Stimulated activated CD4-positive, alpha-beta T cell treated with anti-CD3 and anti-CD28 coated beads, Interleukin-1b, Interleukin-23, amount 100 ng/mL, for 48 hours (primary cell): ENCODE measurements around the gene ITGB8.
"Not testable (repeated sequence)": the region's sequence is repeated elsewhere in the genome, so short reads cannot be mapped to it uniquely, and the experiment has no call there.

Source experiments
- DNase-seq: peaks from one replicate; pipeline ENCODE4 v3.0.0-alpha.2; 2020

The ITGB8 gene

GRCh38 chr7:20330239-20330927, at the start of gene ITGB8:
TSS of gene ITGB8 (plus strand) at chr7:20330900. CDS start at chr7:20331807, 907 bp downstream.
- peak; percentile 75 for DNase-seq

- DNase-seq, result no peak
Observed at GRCh38 chr7:20282959-20283358, 47.7 kb upstream of the ITGB8 start.

GRCh38 chr7:20283385-20283784, 47.3 kb upstream of the ITGB8 start:
- DNase-seq, result no peak

- DNase-seq, result no peak
Observed at GRCh38 chr7:20284003-20284770, 46.5 kb upstream of the ITGB8 start.

GRCh38 chr7:20284771-20285143, 45.9 kb upstream of the ITGB8 start:
- DNase-seq, result no peak

- no peak for DNase-seq
Observed at GRCh38 chr7:20287317-20287716, 43.4 kb upstream of the ITGB8 start.

GRCh38 chr7:20288036-20288435, 42.7 kb upstream of the ITGB8 start:
- DNase-seq, result no peak

GRCh38 chr7:20290505-20291111, 40.1 kb upstream of the ITGB8 start:
- DNase-seq, result no peak

- DNase-seq, result no peak
Observed at GRCh38 chr7:20293336-20293735, 37.4 kb upstream of the ITGB8 start.

GRCh38 chr7:20296444-20296843, 34.3 kb upstream of the ITGB8 start:
- no peak for DNase-seq

GRCh38 chr7:20296901-20297300, 33.8 kb upstream of the ITGB8 start:
- no peak for DNase-seq

- DNase-seq, result no peak
Observed at GRCh38 chr7:20298486-20298901, 32.2 kb upstream of the ITGB8 start.

- no peak for DNase-seq
Observed at GRCh38 chr7:20299145-20299544, 31.6 kb upstream of the ITGB8 start.

- DNase-seq, result no peak
Observed at GRCh38 chr7:20299647-20300312, 30.9 kb upstream of the ITGB8 start.

GRCh38 chr7:20301311-20301939, 29.3 kb upstream of the ITGB8 start:
- DNase-seq, result no peak

- not testable (repeated sequence) for DNase-seq
Observed at GRCh38 chr7:20302300-20302699, 28.4 kb upstream of the ITGB8 start.

GRCh38 chr7:20302891-20303290, 27.8 kb upstream of the ITGB8 start:
- DNase-seq, result no peak

- no peak for DNase-seq
Observed at GRCh38 chr7:20304366-20304765, 26.3 kb upstream of the ITGB8 start.

GRCh38 chr7:20305726-20306125, 25.0 kb upstream of the ITGB8 start:
- DNase-seq, result no peak

- DNase-seq, result no peak
Observed at GRCh38 chr7:20306180-20306946, 24.3 kb upstream of the ITGB8 start.

GRCh38 chr7:20307119-20307518, 23.6 kb upstream of the ITGB8 start:
- DNase-seq, result no peak

GRCh38 chr7:20307901-20308300, 22.8 kb upstream of the ITGB8 start:
- DNase-seq, result no peak
